ENCODE data around the gene MBTPS2.

- no peak for TF ChIP-seq SP1 (IDR thresholded peaks at IDR 0.05)
- no peak for TF ChIP-seq FOXM1 (IDR thresholded peaks at IDR 0.05; ENCODE audit: borderline replicate concordance)
- TF ChIP-seq BHLHE40 (IDR thresholded peaks at IDR 0.05; ENCODE audit: borderline replicate concordance): no peak
- no peak for TF ChIP-seq FOXK2 (IDR thresholded peaks at IDR 0.05)
- no peak for TF ChIP-seq HDGF (IDR thresholded peaks at IDR 0.05; ENCODE audit: borderline replicate concordance)
- no peak for TF ChIP-seq PKNOX1 (IDR thresholded peaks at IDR 0.05)
- no peak for TF ChIP-seq CTBP1 (IDR thresholded peaks at IDR 0.05; ENCODE audit: borderline replicate concordance)
- no peak for TF ChIP-seq LEF1 (IDR thresholded peaks at IDR 0.05; ENCODE audit: borderline replicate concordance)
- TF ChIP-seq TARDBP (IDR thresholded peaks at IDR 0.05): no peak
- TF ChIP-seq ELF4 (IDR thresholded peaks at IDR 0.05): no peak
- TF ChIP-seq FOXA1 (IDR thresholded peaks at IDR 0.05): no peak
- no peak for TF ChIP-seq ZNF384 (IDR thresholded peaks at IDR 0.05)
- TF ChIP-seq NFRKB (IDR thresholded peaks at IDR 0.05): no peak
These were observed 16.6 kb downstream of the MBTPS2 start, which contains the start of gene YY2 for GRCh38 chrX:21855937-21856415.
